SH-SY5Y (cell line): ENCODE data around the gene SELENOW.

Experiments used
- GATA2 ChIP-seq: IDR thresholded peaks from 2 replicates; pipeline ENCODE4 v1.6.1; 2011; ENCODE audit warnings: mild to moderate bottlenecking, low read depth, low read length
- GATA3 ChIP-seq: IDR thresholded peaks from 2 replicates; pipeline ENCODE4 v1.6.1; 2011; ENCODE audit warnings: low read depth, mild to moderate bottlenecking, low read length, moderate library complexity

SELENOW gene

GRCh38 chr19:47765523-47766358 is 12.8 kb upstream of the SELENOW start:
- TF ChIP-seq GATA3, result no peak
- TF ChIP-seq GATA2, result no peak

GRCh38 chr19:47766359-47766620 is 12.2 kb upstream of the SELENOW start:
- TF ChIP-seq GATA2, result no peak
- TF ChIP-seq GATA3, result no peak

GRCh38 chr19:47766670-47767069 is 11.8 kb upstream of the SELENOW start:
- TF ChIP-seq GATA2 (no peak), GATA3 (no peak)

- TF ChIP-seq GATA2, result no peak
- TF ChIP-seq GATA3, result no peak
Measured at GRCh38 chr19:47767349-47767748, 11.2 kb upstream of the SELENOW start.

GRCh38 chr19:47768604-47769003 is 9.9 kb upstream of the SELENOW start:
- TF ChIP-seq GATA3 (no peak), GATA2 (no peak)

GRCh38 chr19:47769534-47769933 is 9.0 kb upstream of the SELENOW start:
- TF ChIP-seq GATA2 (no peak), GATA3 (no peak)

GRCh38 chr19:47776568-47776967 is 1.9 kb upstream of the SELENOW start:
- no peak for TF ChIP-seq GATA3
- no peak for TF ChIP-seq GATA2

- TF ChIP-seq GATA3, result no peak
- no peak for TF ChIP-seq GATA2
Measured at GRCh38 chr19:47778954-47779351, 450 bp downstream of the SELENOW start.

- TF ChIP-seq GATA3 (no peak), GATA2 (no peak)
Measured at GRCh38 chr19:47779524-47780214, 1.2 kb downstream of the SELENOW start.

GRCh38 chr19:47780215-47780551 is 1.7 kb downstream of the SELENOW start:
- TF ChIP-seq GATA3 (no peak), GATA2 (no peak)

GRCh38 chr19:47781590-47782262 is 3.2 kb downstream of the SELENOW start:
- TF ChIP-seq GATA2, result no peak
- TF ChIP-seq GATA3, result no peak

- TF ChIP-seq GATA3, result no peak
Measured at GRCh38 chr19:47786566-47786965, 8.1 kb downstream of the SELENOW start.

GRCh38 chr19:47790398-47790814 is 11.9 kb downstream of the SELENOW start:
- no peak for TF ChIP-seq GATA3
- TF ChIP-seq GATA2, result no peak

GRCh38 chr19:47792616-47793015 is 14.1 kb downstream of the SELENOW start:
- TF ChIP-seq GATA3 (no peak), GATA2 (no peak)

GRCh38 chr19:47794526-47794925 is 16.0 kb downstream of the SELENOW start:
- TF ChIP-seq GATA2, result no peak
- no peak for TF ChIP-seq GATA3
